ENCODE measurements around the gene AGA.

GRCh38 chr4:177391953-177392352 is 50.3 kb downstream of the AGA start:
- TF ChIP-seq CREB5 (CRISPR knock-in tag; IDR thresholded peaks at IDR 0.05; ENCODE audit: low read depth) (no peak), ESRRG (CRISPR knock-in tag; IDR thresholded peaks at IDR 0.05) (no peak), POU6F1 (CRISPR knock-in tag; IDR thresholded peaks at IDR 0.05; ENCODE audit: borderline replicate concordance, low read depth) (no peak), GLIS3 (CRISPR knock-in tag; IDR thresholded peaks at IDR 0.05) (no peak), ZC3H10 (CRISPR knock-in tag; IDR thresholded peaks at IDR 0.05) (no peak), SNAI2 (CRISPR knock-in tag; IDR thresholded peaks at IDR 0.05) (no peak), PATZ1 (CRISPR knock-in tag; IDR thresholded peaks at IDR 0.05; ENCODE audit: borderline replicate concordance) (no peak), PPARA (CRISPR knock-in tag; IDR thresholded peaks at IDR 0.05; ENCODE audit: borderline replicate concordance) (no peak), CSDC2 (CRISPR knock-in tag; IDR thresholded peaks at IDR 0.05) (no peak), TSHZ2 (CRISPR knock-in tag; IDR thresholded peaks at IDR 0.05) (no peak), ZFP30 (CRISPR knock-in tag; IDR thresholded peaks at IDR 0.05) (no peak), TCF4 (CRISPR knock-in tag; IDR thresholded peaks at IDR 0.05; ENCODE audit: borderline replicate concordance) (no peak), ARNTL (CRISPR knock-in tag; IDR thresholded peaks at IDR 0.05; ENCODE audit: borderline replicate concordance, low read depth) (no peak)
